Posterior vena cava (tissue), 2 donors: Measurements from ENCODE around the gene NLK. TPM values are rescaled to one million over a fixed set of nuclear protein-coding genes. Genes with fewer than 3 reads are reported as not detected.
"Not testable (repeated sequence)": the region's sequence is repeated elsewhere in the genome, so short reads cannot be mapped to it uniquely, and the experiment has no call there.

ENCODE experiments used
- DNase-seq: peaks from one replicate; pipeline ENCODE4 v3.0.0-alpha.2; 2020; ENCODE audit warnings: low spot score
- intact Hi-C, 2 donors: fragments of 100-400 bp; cut with DNase I; formaldehyde crosslinking; loops; one replicate each; pipeline versions ENCODE4 v1.14.1 to v1.14.2; 2022 to 2023
- long read RNA-seq, 2 donors: library from polyadenylated mRNA; unstranded; transcript quantifications; one replicate each; pipeline ENCODE4 v2.0.0, GENCODE V29; 2020 to 2021
- total RNA-seq, 2 donors: library from RNA; stranded (reverse); fragmentation: NEBNext Ultra II Directional; extraction: Animal tissue kit (Norgen Biotek cat#: 25700); gene quantifications; one replicate each; pipeline ENCODE4 v1.2.1, GENCODE V29; 2021
- donor health status: DM: yes; HTN: yes; CAD: no.
- donor health status: DM: yes; HTN: yes; CAD: no.

The NLK gene
- 10 to 100 TPM; 13.1 to 13.6 TPM for total RNA-seq
- long read RNA-seq, donor 1, partial matches to known transcripts = 1 of 5 reads
- long read RNA-seq, donor 1, other reads (novel, unspliced or antisense) = 3 of 5 reads
- long read RNA-seq, donor 2, partial matches to known transcripts = 0 of 1 reads
- long read RNA-seq, donor 2, other reads (novel, unspliced or antisense) = 1 of 1 reads

DNA sequence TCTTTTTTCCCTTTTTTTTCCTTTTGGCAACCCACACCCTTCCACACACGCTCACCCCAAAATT is at the start of gene NLK:
NLK (plus strand) TSS at position 21 of the 64 bp plus-strand sequence. CDS start 197 bp downstream, outside the sequence.
- intact Hi-C loops = no loop called here

DNA sequence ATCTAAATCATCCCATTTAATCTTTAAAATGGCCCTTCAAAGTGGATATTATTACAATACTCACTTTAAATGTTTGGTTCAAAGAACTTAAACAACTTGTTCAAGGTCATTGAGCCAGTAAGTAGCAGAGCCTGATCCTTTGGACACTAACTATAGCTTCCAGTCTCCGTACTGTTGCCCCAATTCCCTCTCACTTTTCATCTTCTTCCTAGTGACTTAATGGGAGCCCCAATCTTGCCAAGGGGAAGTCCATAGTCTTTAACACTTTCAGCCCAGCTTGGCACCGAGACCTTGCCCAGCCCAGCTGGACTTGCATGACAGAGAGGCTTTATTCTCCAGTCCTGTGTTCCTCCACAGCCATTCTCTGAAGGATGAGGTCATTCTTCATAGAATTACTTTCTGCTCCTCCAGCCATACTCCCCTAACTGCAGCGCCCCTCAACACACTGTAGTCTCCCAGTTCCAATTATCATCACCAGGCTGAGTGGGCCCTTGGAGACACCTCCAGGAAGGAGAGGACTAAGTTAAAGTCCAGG is 49.2 kb upstream of the NLK start:
- intact Hi-C loops = no loop called here
- DNase-seq = no peak

More for the DNA sequence above, at the start of gene NLK:
- no peak for DNase-seq

DNA sequence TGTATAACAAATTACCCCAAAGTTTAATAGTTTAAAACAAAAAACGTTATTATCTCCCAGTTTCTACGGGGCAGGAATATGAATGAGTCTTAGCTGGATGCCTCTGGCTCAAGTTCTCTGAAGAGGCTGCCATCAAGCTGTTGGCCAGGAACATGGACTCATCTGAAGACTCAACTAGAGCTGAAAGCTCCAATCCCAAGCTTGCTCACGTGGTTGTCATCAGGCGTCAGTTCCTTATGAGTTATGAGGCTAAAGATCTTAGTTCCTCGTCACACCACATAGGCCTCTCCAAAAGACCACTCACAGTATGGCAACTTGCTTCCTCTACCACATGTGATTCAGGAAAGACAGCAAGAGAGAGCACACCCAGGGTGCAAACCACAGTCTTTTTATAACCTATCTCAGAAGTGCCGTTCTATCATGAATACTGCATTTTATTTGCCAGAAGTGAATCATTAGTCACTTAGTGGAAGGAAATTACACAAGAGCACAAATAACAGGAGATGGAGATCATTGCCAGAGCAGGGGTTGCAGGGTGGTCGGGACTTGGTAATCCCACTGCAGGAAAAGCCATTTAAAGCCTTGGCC is 48.7 kb upstream of the NLK start:
- no peak for DNase-seq
- intact Hi-C loops = no loop called here

DNA sequence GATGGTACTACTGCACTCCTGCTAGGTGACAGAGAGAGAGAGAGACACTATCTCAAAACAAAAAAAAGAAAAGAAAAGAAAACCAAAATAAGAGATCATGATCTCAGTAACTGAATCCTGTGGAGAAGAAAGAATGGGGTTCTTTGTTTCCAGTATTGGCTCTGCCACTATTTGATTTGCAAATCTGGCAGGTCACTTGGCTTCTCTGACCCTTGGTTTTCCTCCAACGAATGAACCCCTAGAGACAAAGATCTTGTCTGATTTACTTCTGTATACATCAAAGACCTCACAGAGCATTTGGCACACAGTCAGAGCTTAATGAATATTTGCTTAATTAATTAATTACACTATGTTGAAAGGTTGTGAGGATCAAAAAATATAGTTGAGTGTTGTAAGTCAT is 47.9 kb upstream of the NLK start:
- no peak for DNase-seq
- intact Hi-C loops = no loop called here

DNA sequence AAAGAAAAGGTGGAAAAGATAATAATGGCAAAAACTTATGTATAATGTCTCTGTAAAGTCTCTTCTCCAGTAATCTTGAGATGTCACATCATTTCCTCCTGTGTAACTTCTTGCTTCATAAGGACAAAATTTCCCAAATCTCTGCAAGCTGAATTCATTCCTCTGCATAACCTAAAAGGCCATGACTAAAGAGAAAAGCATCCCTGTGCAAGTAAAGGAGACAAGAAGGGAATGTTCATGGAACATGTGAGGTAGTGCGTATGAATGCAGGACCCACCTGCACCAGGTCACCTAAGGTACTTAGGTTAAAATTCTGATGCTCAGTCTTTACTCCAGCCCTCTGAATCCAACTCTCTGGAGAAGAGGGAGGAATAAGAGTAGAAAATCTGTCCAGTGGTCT is 46.9 kb upstream of the NLK start:
- intact Hi-C loops = no loop called here
- no peak for DNase-seq

GRCh38 chr17:27996202-27997043 is 46.1 kb upstream of the NLK start:
- no peak for DNase-seq
- intact Hi-C loops = no loop called here

DNA sequence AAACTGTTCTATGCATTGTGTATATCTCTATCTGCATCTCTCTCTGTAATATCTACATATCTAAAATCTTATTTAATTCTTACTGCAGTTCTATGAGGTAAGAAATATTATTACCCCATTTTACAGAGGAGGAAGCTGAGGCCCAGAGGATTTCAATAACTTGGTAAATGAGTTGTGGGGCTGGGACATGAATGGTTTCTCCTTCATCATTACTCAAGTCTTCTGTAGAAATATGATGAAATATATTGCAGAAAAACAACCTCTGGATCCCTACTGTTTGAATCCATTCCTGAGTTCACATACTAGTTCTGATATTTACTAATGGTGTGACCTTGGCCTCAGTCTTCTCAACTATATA is 45.5 kb upstream of the NLK start:
- no peak for DNase-seq
- intact Hi-C loops = no loop called here

DNA sequence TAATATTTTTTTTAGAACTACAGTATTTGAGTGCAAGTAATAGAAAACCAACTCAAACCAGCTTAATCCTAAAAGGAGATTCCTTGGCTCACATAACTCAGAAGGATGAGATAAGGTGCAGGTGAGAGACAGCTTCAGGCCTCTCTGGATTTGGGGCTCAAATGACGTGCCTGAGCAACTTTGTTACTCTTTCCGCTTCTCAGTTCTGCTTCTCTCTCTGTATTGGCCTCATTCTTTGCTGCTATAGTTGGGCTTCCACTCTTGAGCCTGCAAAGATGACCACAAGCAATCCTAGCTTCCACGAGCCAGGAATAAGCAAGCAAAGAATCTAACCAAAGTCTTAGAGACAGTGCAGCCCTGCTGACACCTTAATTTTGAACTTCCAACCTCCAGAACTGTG is 45.0 kb upstream of the NLK start:
- no peak for DNase-seq
- intact Hi-C loops = no loop called here

GRCh38 chr17:28001149-28001548 is 41.3 kb upstream of the NLK start:
- intact Hi-C loops = no loop called here
- no peak for DNase-seq

GRCh38 chr17:28004344-28004743 is 38.1 kb upstream of the NLK start:
- intact Hi-C loops = no loop called here
- no peak for DNase-seq

- intact Hi-C loops, DNase-seq: not testable (repeated sequence)
Observed at GRCh38 chr17:28007925-28008324, 34.6 kb upstream of the NLK start.

- intact Hi-C loops = no loop called here
- DNase-seq = no peak
Observed at GRCh38 chr17:28008513-28008912, 34.0 kb upstream of the NLK start.

GRCh38 chr17:28010406-28010805 is 32.1 kb upstream of the NLK start:
- intact Hi-C loops = no loop called here
- DNase-seq = no peak

DNA sequence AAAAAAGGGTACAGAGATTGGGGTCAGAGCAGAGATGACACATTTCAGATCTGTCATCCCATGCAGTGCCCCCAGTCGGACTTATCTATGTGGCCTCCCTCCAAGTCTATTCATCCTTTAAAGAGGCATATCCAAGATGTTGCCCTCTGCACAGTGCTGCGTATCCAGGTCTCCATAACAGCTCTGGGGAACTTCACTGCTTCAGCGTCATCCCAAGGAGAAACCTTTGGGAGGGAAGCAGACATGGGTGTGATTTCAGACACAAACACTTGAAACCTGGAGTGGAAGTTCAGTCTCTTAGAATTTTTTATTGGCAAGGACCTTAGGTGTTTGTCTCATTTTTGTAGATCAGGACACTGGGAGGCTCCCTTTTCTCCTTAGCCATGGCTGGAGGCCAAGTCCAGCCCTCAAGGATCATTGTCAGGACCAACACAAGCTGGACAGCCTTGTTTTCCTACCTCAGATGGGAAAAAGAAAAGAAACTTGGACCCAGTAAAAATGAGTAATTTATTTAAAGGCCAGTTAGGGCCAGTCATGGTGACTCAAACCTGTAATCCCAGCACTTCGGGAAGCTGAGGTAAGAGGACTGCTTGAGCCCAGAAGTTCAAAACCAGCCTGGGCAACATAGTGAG is 23.9 kb upstream of the NLK start:
- DNase-seq = no peak
- intact Hi-C loops = no loop called here

- intact Hi-C loops = no loop called here
- no peak for DNase-seq
Observed at GRCh38 chr17:28020515-28020914, 22.0 kb upstream of the NLK start.

GRCh38 chr17:28029044-28029443 is 13.4 kb upstream of the NLK start:
- intact Hi-C loops = no loop called here
- no peak for DNase-seq

DNA sequence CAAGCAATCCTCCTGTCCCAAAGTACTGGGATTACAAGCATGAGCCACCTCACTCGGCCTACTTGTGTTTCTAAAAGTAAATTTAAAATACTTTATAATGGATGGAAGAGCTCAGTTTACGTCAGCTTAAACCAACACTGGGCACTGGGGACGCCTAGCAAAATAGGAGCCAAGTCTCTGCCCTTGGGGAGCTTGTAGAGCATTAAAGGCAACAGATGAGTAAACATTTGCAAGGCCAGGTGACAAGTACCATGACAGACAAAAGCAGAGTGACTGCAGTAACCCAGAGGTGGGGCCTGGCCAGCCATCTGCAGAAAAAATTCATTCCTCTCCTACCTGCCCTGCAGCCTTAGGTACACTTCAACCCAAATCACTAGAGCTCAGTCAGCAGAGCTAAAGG is 12.1 kb upstream of the NLK start:
- no peak for DNase-seq

DNA sequence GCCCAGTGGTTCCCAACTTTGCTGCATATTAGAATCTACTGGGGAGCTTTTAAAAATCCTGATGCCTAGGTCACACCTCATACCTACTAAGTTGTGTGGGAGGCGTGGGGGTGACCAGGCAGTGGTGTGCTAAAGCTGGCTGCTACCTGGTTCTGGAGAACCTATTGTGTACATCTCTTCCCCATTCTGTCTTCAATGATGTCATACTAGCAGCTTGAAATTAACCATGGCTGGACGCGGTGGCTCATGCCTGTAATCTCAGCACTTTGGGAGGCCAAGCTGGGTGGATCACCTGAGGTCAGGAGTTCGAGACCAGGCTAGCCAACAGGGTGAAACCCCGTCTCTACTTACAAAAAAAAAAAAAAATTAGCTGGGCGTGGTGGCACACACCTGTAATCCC is 11.3 kb upstream of the NLK start:
- intact Hi-C loops = no loop called here
- DNase-seq = no peak

More for the DNA sequence above, 12.1 kb upstream of the NLK start:
- intact Hi-C loops = no loop called here

GRCh38 chr17:28033972-28034714 is 8.3 kb upstream of the NLK start:
- DNase-seq = no peak
- intact Hi-C loops = no loop called here

DNA sequence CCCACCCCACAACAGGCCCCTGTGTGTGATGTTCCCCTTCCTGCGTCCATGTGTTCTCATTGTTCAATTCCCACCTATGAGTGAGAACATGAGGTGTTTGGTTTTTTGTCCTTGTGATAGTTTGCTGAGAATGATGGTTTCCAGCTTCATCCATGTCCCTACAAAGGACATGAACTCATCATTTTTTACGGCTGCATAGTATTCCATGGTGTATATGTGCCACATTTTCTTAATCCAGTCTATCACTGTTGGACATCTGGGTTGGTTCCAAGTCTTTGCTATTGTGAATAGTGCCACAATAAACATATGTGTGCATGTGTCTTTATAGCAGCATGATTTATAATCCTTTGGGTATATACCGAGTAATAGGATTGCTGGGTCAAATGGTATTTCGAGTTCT is 7.0 kb upstream of the NLK start:
- intact Hi-C loops, DNase-seq: not testable (repeated sequence)
